H1 (cell line): ENCODE data around the gene GPX7. TPM values are rescaled to one million over a fixed set of nuclear protein-coding genes. Genes with fewer than 3 reads are reported as not detected.

ENCODE experiments used
- CTCF ChIA-PET: fragments of 300-600 bp; sonication (Branson Sonifier 250); formaldehyde crosslinking; loops from one replicate; lab custom pipeline; 2021; ENCODE audit not compliant: partially characterized antibody; lab: Charles Lee
- POLR2A ChIA-PET: fragments of 300-600 bp; sonication (Branson Sonifier 250); formaldehyde crosslinking; loops from one replicate; lab custom pipeline; 2021; ENCODE audit warnings: inconsistent platforms; ENCODE audit not compliant: partially characterized antibody; lab: Charles Lee
- DNase-seq, 2 experiments: peaks; one replicate each; pipeline versions ENCODE4 v3.0.0 to v3.0.0-alpha.2; 2010 to 2022; ENCODE audit warnings: low spot score in 2 of 2, low read depth in 1 of 2, mixed read lengths in 1 of 2
- FAIRE-seq: peaks from 2 replicates; lab custom pipeline; 2011; peaks lifted over from hg19 to GRCh38; lab: Jason Lieb, UNC
- H2AFZ ChIP-seq: 2 replicates; pipeline ENCODE4 v1.8.1; 2012; ENCODE audit warnings: low read length, inconsistent platforms
- H2AK5ac ChIP-seq: 2 replicates; pipeline ENCODE4 v1.6.1; 2013; ENCODE audit warnings: low read depth, low read length
- H2BK120ac ChIP-seq: replicated peaks from 2 replicates; pipeline ENCODE3; 2013; ENCODE audit warnings: low read depth, low read length, inconsistent platforms
- H2BK12ac ChIP-seq: 2 replicates; pipeline ENCODE4 v1.6.1; 2013; ENCODE audit warnings: low read depth, low read length
- H2BK15ac ChIP-seq: 2 replicates; pipeline ENCODE4 v1.6.1; 2013; ENCODE audit warnings: low read length
- H2BK20ac ChIP-seq: 2 replicates; pipeline ENCODE4 v1.6.1; 2013; ENCODE audit warnings: low read length
- H2BK5ac ChIP-seq: 2 replicates; pipeline ENCODE4 v1.6.1; 2013; ENCODE audit warnings: low read depth, low read length
- H3K14ac ChIP-seq: 2 replicates; pipeline ENCODE4 v1.6.1; 2013; ENCODE audit warnings: inconsistent platforms; ENCODE audit not compliant: insufficient read length
- H3K18ac ChIP-seq: 2 replicates; pipeline ENCODE4 v1.6.1; 2013; ENCODE audit warnings: low read length; ENCODE audit errors: extremely low read depth
- H3K23ac ChIP-seq: 2 replicates; pipeline ENCODE4 v1.6.1; 2013; ENCODE audit warnings: inconsistent platforms; ENCODE audit not compliant: insufficient read length
- H3K23me2 ChIP-seq: 2 replicates; pipeline ENCODE4 v1.6.1; 2013; ENCODE audit warnings: low read depth, low read length
- H3K27ac ChIP-seq: 2 replicates; pipeline ENCODE4 v1.6.1; 2011; ENCODE audit warnings: low read depth, low read length, inconsistent platforms
- H3K27me3 ChIP-seq, 4 experiments: replicated peaks in 1 of 4; 1 replicate in 1 of 4; 2 replicates in 3 of 4; pipeline versions ENCODE4 v1.6.1 to v1.8.1; 2011 to 2013; ENCODE audit warnings: low read length in 3 of 4, mild to moderate bottlenecking in 3 of 4, inconsistent platforms in 2 of 4, mixed read lengths in 2 of 4, moderate library complexity in 1 of 4; ENCODE audit not compliant: control insufficient read depth in 3 of 4, insufficient read depth in 3 of 4; ENCODE audit errors: extremely low read depth in 1 of 4
- H3K36me3 ChIP-seq, 4 experiments: 2 replicates each; pipeline versions ENCODE4 v1.6.1 to v1.8.1; 2011 to 2013; ENCODE audit warnings: mild to moderate bottlenecking in 4 of 4, low read length in 3 of 4, moderate library complexity in 2 of 4, control low read depth in 1 of 4, inconsistent platforms in 1 of 4; ENCODE audit not compliant: insufficient read depth in 4 of 4, control insufficient read depth in 2 of 4
- H3K4ac ChIP-seq: replicated peaks from 2 replicates; pipeline ENCODE3; 2013; ENCODE audit warnings: low read length, low read depth, mixed read lengths, inconsistent platforms; ENCODE audit not compliant: insufficient read length
- H3K4me1 ChIP-seq, 4 experiments: replicated peaks in 1 of 4; 1 replicate in 1 of 4; 2 replicates in 3 of 4; pipeline versions ENCODE4 v1.6.1 to v1.8.1; 2011 to 2013; ENCODE audit warnings: low read length in 3 of 4, inconsistent platforms in 2 of 4, mixed read lengths in 1 of 4; ENCODE audit not compliant: insufficient read depth in 4 of 4, control insufficient read depth in 3 of 4
- H3K4me2 ChIP-seq, 2 experiments: 2 replicates each; pipeline versions ENCODE4 v1.6.1 to v1.8.1; 2011 to 2013; ENCODE audit warnings: low read depth in 2 of 2, low read length in 2 of 2, control low read depth in 1 of 2, inconsistent platforms in 1 of 2, mild to moderate bottlenecking in 1 of 2; ENCODE audit not compliant: insufficient read depth in 1 of 2
- H3K4me3 ChIP-seq, 4 experiments: fragments of 200-600, 300-600 bp in 1 of 4; sonication (generic), shearing (Covaris generic), sonication (Bioruptor Twin) in 1 of 4; 2 replicates each; pipeline versions ENCODE4 v1.5.1 to v1.8.1; 2011 to 2016; ENCODE audit warnings: low read length in 4 of 4, low read depth in 3 of 4, control low read depth in 2 of 4, inconsistent platforms in 2 of 4, mild to moderate bottlenecking in 2 of 4, mixed read lengths in 1 of 4, moderate library complexity in 1 of 4; ENCODE audit not compliant: insufficient read depth in 2 of 4; ENCODE audit errors: extremely low read depth in 1 of 4
- H3K56ac ChIP-seq: replicated peaks from 2 replicates; pipeline ENCODE3; 2013; ENCODE audit warnings: low read depth, mild to moderate bottlenecking, mixed read lengths, low read length, inconsistent platforms; ENCODE audit not compliant: insufficient read length
- H3K79me1 ChIP-seq: 2 replicates; pipeline ENCODE4 v1.6.1; 2013; ENCODE audit warnings: low read depth, low read length, control low read depth
- H3K79me2 ChIP-seq, 2 experiments: 2 replicates each; pipeline versions ENCODE4 v1.6.1 to v1.8.1; 2012 to 2013; ENCODE audit warnings: low read length in 2 of 2, mild to moderate bottlenecking in 2 of 2, inconsistent platforms in 1 of 2; ENCODE audit not compliant: insufficient read depth in 2 of 2, control insufficient read depth in 1 of 2
- H3K9ac ChIP-seq, 4 experiments: replicated peaks in 1 of 4; 1 replicate in 1 of 4; 2 replicates in 3 of 4; pipeline versions ENCODE4 v1.6.1 to v1.8.1; 2011 to 2013; ENCODE audit warnings: low read depth in 3 of 4, low read length in 3 of 4, control low read depth in 2 of 4, mild to moderate bottlenecking in 2 of 4, moderate library complexity in 2 of 4, inconsistent platforms in 1 of 4; ENCODE audit errors: extremely low read depth in 1 of 4
- H3K9me3 ChIP-seq, 2 experiments: 2 replicates each; pipeline versions ENCODE4 v1.6.1 to v1.8.1; 2012 to 2013; ENCODE audit warnings: mild to moderate bottlenecking in 2 of 2, moderate library complexity in 2 of 2, control low read depth in 1 of 2, inconsistent platforms in 1 of 2, low read depth in 1 of 2, low read length in 1 of 2, mixed read lengths in 1 of 2; ENCODE audit not compliant: insufficient read depth in 2 of 2
- H4K20me1 ChIP-seq, 2 experiments: replicated peaks in 1 of 2; 2 replicates each; pipeline versions ENCODE3 to v1.8.1; 2011 to 2013; ENCODE audit warnings: inconsistent platforms in 2 of 2, low read length in 2 of 2, mild to moderate bottlenecking in 1 of 2; ENCODE audit not compliant: insufficient read depth in 2 of 2, control insufficient read depth in 1 of 2
- H4K5ac ChIP-seq: 2 replicates; pipeline ENCODE4 v1.6.1; 2013; ENCODE audit warnings: low read length, low read depth, mixed read lengths, inconsistent platforms; ENCODE audit not compliant: insufficient read length
- H4K8ac ChIP-seq: 2 replicates; pipeline ENCODE4 v1.8.0; 2013; ENCODE audit warnings: mild to moderate bottlenecking, moderate library complexity, low read length, inconsistent platforms; ENCODE audit not compliant: insufficient read depth; ENCODE audit errors: extremely low read depth
- H4K91ac ChIP-seq: replicated peaks from 2 replicates; pipeline ENCODE3; 2013; ENCODE audit warnings: low read length, mixed read lengths, inconsistent platforms; ENCODE audit not compliant: insufficient read length
- EP300 ChIP-seq, 2 experiments: IDR thresholded peaks; 1 replicate in 1 of 2; 2 replicates in 1 of 2; pipeline ENCODE4 v1.6.1; 2011 to 2012; ENCODE audit warnings: low read depth in 2 of 2, low read length in 2 of 2, mild to moderate bottlenecking in 2 of 2, borderline replicate concordance in 1 of 2, inconsistent platforms in 1 of 2, moderate library complexity in 1 of 2
- GABPA ChIP-seq: IDR thresholded peaks from 2 replicates; pipeline ENCODE4 v1.6.1; 2011; ENCODE audit warnings: mild to moderate bottlenecking, low read length, moderate library complexity, borderline replicate concordance; ENCODE audit not compliant: insufficient read depth
- SIN3A ChIP-seq, 2 experiments: IDR thresholded peaks in 1 of 2; conservative IDR thresholded peaks in 1 of 2; 2 replicates each; pipeline ENCODE4 v1.6.1; 2011 to 2012; ENCODE audit warnings: low read length in 2 of 2, improper control_type of control experiment in 1 of 2, low read depth in 1 of 2, mild to moderate bottlenecking in 1 of 2
- WGBS, 2 experiments: shearing (Covaris generic) in 1 of 2; methylation state at CpG; one replicate each; pipeline versions ENCODE4 v1.1.6 to v1.1.7; 2013 to 2015; ENCODE audit warnings: low lambda C conversion rate in 2 of 2, mixed read lengths in 2 of 2, inconsistent platforms in 1 of 2, low coverage in 1 of 2, missing lambda C conversion rate in 1 of 2; ENCODE audit not compliant: insufficient replicate concordance in 2 of 2, insufficient coverage in 1 of 2, insufficient read length in 1 of 2; ENCODE audit errors: extremely low coverage in 1 of 2, missing lambda C conversion rate in 1 of 2; 5-methylcytosine and 5-hydroxymethylcytosine counted together
- polyA plus RNA-seq, 7 experiments: library from polyadenylated mRNA; depleted of rRNA in 3 of 7; stranded (reverse) in 5 of 7; unstranded in 2 of 7; fragments of >200 nt in 5 of 7; fragments of 200-250 nt in 2 of 7; gene quantifications; 1 replicate in 5 of 7; 2 replicates in 1 of 7; 4 replicates in 1 of 7; pipeline versions ENCODE4 v1.2.1 to v1.2.3, GENCODE V29; 2011 to 2013; ENCODE audit warnings: missing spikeins in 2 of 7, mixed read lengths in 2 of 7
- total RNA-seq: library from RNA; stranded (reverse); fragmentation: NEBNext Ultra II Directional; extraction: Animal tissue kit (Norgen Biotek cat#: 25700); gene quantifications from 2 replicates; pipeline ENCODE4 v1.2.1, GENCODE V29; 2021

Gene GPX7
- total and polyA plus RNA-seq, 2 of the 8 experiments (the other 6 are each of a cell fraction or from before 2014, with no cell fraction given): 13.0 to 37.5 TPM

DNA sequence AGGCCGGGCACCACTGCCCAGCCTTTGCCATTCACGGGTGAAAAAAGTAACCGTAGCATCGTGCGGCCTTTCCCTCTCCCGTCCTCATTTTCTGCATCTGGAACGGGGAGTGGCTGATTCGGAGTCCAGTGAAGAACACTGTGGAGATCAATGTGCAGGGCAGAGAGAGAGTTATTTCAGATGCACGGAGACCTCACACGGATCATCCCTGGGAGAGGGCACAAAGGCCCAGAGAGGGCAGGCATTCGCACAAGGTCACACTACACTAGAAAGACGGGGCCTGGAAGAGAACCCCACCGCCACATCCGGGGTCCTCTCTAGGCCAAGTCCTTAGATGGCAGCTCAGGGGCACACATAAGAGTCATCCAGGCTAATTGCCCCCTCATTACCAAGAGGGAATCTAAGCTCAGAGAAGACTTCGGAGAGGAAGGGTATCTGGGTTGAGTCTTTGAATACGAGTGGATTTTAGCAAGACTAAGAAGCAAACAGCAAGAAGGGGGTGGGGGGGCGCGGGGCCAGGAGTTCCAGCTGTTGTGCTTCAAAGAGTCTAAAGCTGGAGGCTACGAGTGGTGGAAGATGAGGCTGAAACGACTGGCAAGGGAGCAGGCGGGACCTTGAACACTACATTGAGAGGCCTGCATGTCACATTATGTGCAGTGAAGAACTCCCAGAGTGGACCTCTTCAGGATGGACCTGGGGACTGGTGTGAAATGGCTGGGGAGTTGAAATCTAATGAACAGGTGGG, 857 bp downstream of the GPX7 start:
- Histone ChIP-seq H3K56ac (no peak overlapping the region), H3K4ac (no peak overlapping the region), H3K27me3 (peaks cover 2 to 35% (median 30%) of the 10 kb centered on the region in 4 experiments), H4K8ac (no peak overlapping the region; the same call in 1 of the 2 replicates), H3K9me3 (no peaks in the 10 kb centered on the region), H3K36me3 (0 out of 8 replicates have a peak, but pooled peaks cover 0 to 2% (median 0%) of the 10 kb centered on the region in 4 experiments), H2BK120ac (no peak overlapping the region), H3K79me1 (no peaks in the 10 kb centered on the region), H2AK5ac (no peak overlapping the region), H4K5ac (no peak overlapping the region), H4K20me1 (no peaks in the 10 kb centered on the region), H3K23me2 (peaks cover 8% of the 10 kb centered on the region), H2BK12ac (peak overlapping the region; percentile 63; the same call in 1 of the 2 replicates), H3K23ac (no peak overlapping the region), H3K4me2 (peak overlapping the region; percentile 77 to 80), H3K79me2 (no peaks in the 10 kb centered on the region), H4K91ac (peak overlapping the region; percentile 79), H3K4me3 (peak overlapping the region; percentile 33 to 65 (median 51)), H3K14ac (no peak overlapping the region), H3K4me1 (peaks cover 0 to 10% (median 2%) of the 10 kb centered on the region in 4 experiments; a peak in 2 of 7 replicates), H2AFZ (peak overlapping the region; percentile 56; the same call in 1 of the 2 replicates), H2BK20ac (no peak overlapping the region), H3K27ac (no peak overlapping the region), H3K9ac (peak overlapping the region; percentile 38 to 57 (median 51); a peak in 4 of 7 replicates), H3K18ac (no peak overlapping the region; the same call in 1 of the 2 replicates), H2BK5ac (no peak overlapping the region), H2BK15ac (no peak overlapping the region)
- TF ChIP-seq SIN3A (conservative IDR thresholded peaks at IDR 0.05 in 1 of 2, IDR thresholded peaks at IDR 0.05 in 1 of 2; ENCODE audit: low read depth in 1 of 2, low read length in 2 of 2): no peak
- TF ChIP-seq GABPA: 0 out of 2 replicates have a peak, but pooled peaks have one; percentile 2
- no peak for TF ChIP-seq EP300 (IDR thresholded peaks at IDR 0.05; ENCODE audit: borderline replicate concordance in 1 of 2, low read depth in 2 of 2, low read length in 2 of 2)
- FAIRE-seq: no peak
- POLR2A ChIA-PET: interaction anchor here (1.1 to 1.2 kb wide), 2 partner anchors 11 to 30 kb away, joined by 4 read pairs; partner anchors contain the start of gene SHISAL2A
- CTCF ChIA-PET: interaction anchor here (0.9 kb wide), 1 partner anchor 63 kb away, joined by 4 read pairs; no protein-coding TSS in a partner anchor
- WGBS, 2 experiments: 54% methylated on average over 15 of the region's 21 CpGs; no CpG with 5 or more reads in 1 of the 2 experiments
- no peak for DNase-seq
